CD8-positive, alpha-beta memory T cell (primary cell): ENCODE measurements around the gene ANTXR1. TPM values are rescaled to one million over a fixed set of nuclear protein-coding genes. Genes with fewer than 3 reads are reported as not detected.

ENCODE experiments used
- CTCF ChIA-PET: fragments of 350-600 bp; sonication (Branson Sonifier 250); formaldehyde crosslinking; loops from one replicate; lab custom pipeline; 2021; ENCODE audit warnings: antibody characterized with exemption; lab: Charles Lee
- POLR2A ChIA-PET: fragments of 350-600 bp; sonication (Branson Sonifier 250); formaldehyde crosslinking; loops from one replicate; lab custom pipeline; 2021; ENCODE audit warnings: antibody characterized with exemption; lab: Charles Lee
- DNase-seq, 5 donors: peaks; one replicate each; pipeline versions ENCODE4 v3.0.0 to v3.0.0-alpha.2; 2020 to 2022; ENCODE audit warnings: mixed read lengths in 1 of 5
- H3K27ac ChIP-seq: one replicate; pipeline ENCODE4 v1.7.0; 2013; ENCODE audit warnings: low read depth, mild to moderate bottlenecking, low read length, moderate library complexity
- H3K27me3 ChIP-seq: 2 replicates; pipeline ENCODE4 v1.7.0; 2013; ENCODE audit warnings: low read length, mild to moderate bottlenecking; ENCODE audit not compliant: insufficient read depth, poor library complexity, severe bottlenecking
- H3K36me3 ChIP-seq: 2 replicates; pipeline ENCODE4 v1.7.0; 2013; ENCODE audit warnings: mild to moderate bottlenecking, low read length, moderate library complexity; ENCODE audit not compliant: insufficient read depth
- H3K4me1 ChIP-seq: 2 replicates; pipeline ENCODE4 v1.7.0; 2013; ENCODE audit warnings: mild to moderate bottlenecking, low read length, moderate library complexity; ENCODE audit not compliant: insufficient read depth
- H3K4me3 ChIP-seq: 2 replicates; pipeline ENCODE4 v1.7.0; 2013; ENCODE audit warnings: mild to moderate bottlenecking, low read length
- H3K9me3 ChIP-seq: 2 replicates; pipeline ENCODE4 v1.7.0; 2013; ENCODE audit warnings: mild to moderate bottlenecking, low read length
- H3K27ac Mint-ChIP-seq, 8 donors: one replicate each; pipeline ENCODE4 v1.8.0; 2020 to 2021; ENCODE audit warnings: mixed read lengths in 8 of 8, mild to moderate bottlenecking in 6 of 8, inconsistent platforms in 3 of 8, moderate library complexity in 3 of 8
- H3K27me3 Mint-ChIP-seq, 2 donors: one replicate each; pipeline ENCODE4 v1.8.0; 2020 to 2021; ENCODE audit warnings: mixed read lengths in 2 of 2, mild to moderate bottlenecking in 1 of 2, moderate library complexity in 1 of 2
- H3K36me3 Mint-ChIP-seq, 3 donors: one replicate each; pipeline ENCODE4 v1.8.0; 2020 to 2021; ENCODE audit warnings: mixed read lengths in 3 of 3, inconsistent platforms in 1 of 3, mild to moderate bottlenecking in 1 of 3
- H3K4me1 Mint-ChIP-seq, 3 donors: one replicate each; pipeline ENCODE4 v1.8.0; 2020 to 2021; ENCODE audit warnings: mixed read lengths in 3 of 3, inconsistent platforms in 1 of 3, mild to moderate bottlenecking in 1 of 3
- H3K4me3 Mint-ChIP-seq, 7 donors: one replicate each; pipeline ENCODE4 v1.8.0; 2020 to 2021; ENCODE audit warnings: mixed read lengths in 7 of 7, mild to moderate bottlenecking in 6 of 7, moderate library complexity in 4 of 7, inconsistent platforms in 2 of 7
- H3K9me3 Mint-ChIP-seq, 5 donors: one replicate each; pipeline ENCODE4 v1.8.0; 2020 to 2022; ENCODE audit warnings: mixed read lengths in 5 of 5, mild to moderate bottlenecking in 3 of 5, moderate library complexity in 2 of 5, inconsistent platforms in 1 of 5
- polyA plus RNA-seq: library from polyadenylated mRNA; unstranded; fragments of 300-500 nt; fragmentation: Illumina TruSeq; gene quantifications from one replicate; pipeline ENCODE4 v1.2.3, GENCODE V29; 2021
- total RNA-seq, 2 experiments: library from RNA; stranded (reverse); gene quantifications; one replicate each; pipeline ENCODE4 v1.2.3, GENCODE V29; 2021

The ANTXR1 gene
- total and polyA plus RNA-seq, 3 experiments from 2014 or later, result 0.22 to 0.27 TPM; not detected in 1

DNA sequence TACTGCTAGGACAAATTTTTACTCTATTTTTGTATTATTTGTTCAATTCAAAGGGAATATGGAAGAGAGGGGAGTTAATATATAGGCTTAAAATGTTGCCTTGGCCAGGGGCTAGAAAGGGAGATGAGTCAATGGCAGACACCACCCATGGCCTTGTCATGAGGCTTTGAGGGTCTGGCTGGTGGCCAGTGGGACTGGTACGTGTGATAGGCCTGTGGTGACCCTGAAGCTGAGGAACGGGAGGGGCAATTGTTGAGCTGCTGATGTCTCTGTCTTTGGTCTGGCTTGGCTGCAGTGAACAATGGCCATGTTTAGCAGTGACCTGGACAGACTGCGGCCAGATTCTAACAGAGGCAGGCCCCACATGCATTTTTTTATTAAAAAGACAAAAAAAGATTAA, 20.0 kb upstream of the ANTXR1 start:
- Histone ChIP-seq H3K9me3 (no peaks in the 10 kb centered on the region), H3K27ac (no peak overlapping the region), H3K4me1 (no peaks in the 10 kb centered on the region), H3K4me3 (no peak overlapping the region), H3K27me3 (no peaks in the 10 kb centered on the region), H3K36me3 (no peaks in the 10 kb centered on the region)
- no peaks in the 10 kb centered on the region for H3K4me1 Mint-ChIP-seq
- H3K36me3 Mint-ChIP-seq, result no peaks in the 10 kb centered on the region
- no peak overlapping the region for H3K4me3 Mint-ChIP-seq
- H3K27ac Mint-ChIP-seq, result no peak overlapping the region
- ChIA-PET CTCF (interaction anchor here (1.7 kb wide), 1 partner anchor 20 kb away, joined by 4 read pairs; the partner anchor contains the start of gene ANTXR1), POLR2A (no interaction called here)
- no peaks in the 10 kb centered on the region for H3K9me3 Mint-ChIP-seq
- peaks cover 4 to 20% of the 10 kb centered on the region in 2 donors for H3K27me3 Mint-ChIP-seq
- no peak for DNase-seq

DNA sequence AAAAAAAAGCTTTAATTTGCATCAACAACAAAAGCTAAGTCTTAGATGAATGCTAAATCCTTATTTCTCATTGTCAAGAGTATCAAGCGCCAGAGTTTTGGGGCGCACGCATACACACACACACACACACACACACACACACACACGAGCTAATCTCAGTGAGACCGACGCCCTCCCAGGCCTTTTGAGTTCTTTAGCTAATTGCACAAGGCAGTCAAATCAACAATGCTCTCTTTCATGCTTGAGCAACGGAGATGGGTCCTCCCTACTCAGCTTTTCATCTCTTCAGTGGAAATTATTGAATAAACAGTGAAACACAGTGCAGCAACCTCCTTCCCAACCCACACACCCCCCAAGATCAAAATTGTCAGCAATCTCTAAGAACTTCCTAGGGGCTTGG, 19.3 kb upstream of the ANTXR1 start:
- no peaks in the 10 kb centered on the region for H3K9me3 Mint-ChIP-seq
- H3K27ac Mint-ChIP-seq, result no peak overlapping the region
- no peak overlapping the region for H3K4me3 Mint-ChIP-seq
- Histone ChIP-seq H3K36me3 (no peaks in the 10 kb centered on the region), H3K9me3 (no peaks in the 10 kb centered on the region), H3K27ac (no peak overlapping the region), H3K27me3 (no peaks in the 10 kb centered on the region), H3K4me3 (no peak overlapping the region), H3K4me1 (no peaks in the 10 kb centered on the region)
- peaks cover 0 to 1% (median 0%) of the 10 kb centered on the region in 3 donors for H3K36me3 Mint-ChIP-seq
- CTCF ChIA-PET, result interaction anchor here (1.7 kb wide), 1 partner anchor 19 kb away, joined by 4 read pairs; the partner anchor contains the start of gene ANTXR1
- no peaks in the 10 kb centered on the region for H3K4me1 Mint-ChIP-seq
- no peak for DNase-seq
- peaks cover 3 to 25% of the 10 kb centered on the region in 2 donors for H3K27me3 Mint-ChIP-seq
- POLR2A ChIA-PET, result no interaction called here

DNA sequence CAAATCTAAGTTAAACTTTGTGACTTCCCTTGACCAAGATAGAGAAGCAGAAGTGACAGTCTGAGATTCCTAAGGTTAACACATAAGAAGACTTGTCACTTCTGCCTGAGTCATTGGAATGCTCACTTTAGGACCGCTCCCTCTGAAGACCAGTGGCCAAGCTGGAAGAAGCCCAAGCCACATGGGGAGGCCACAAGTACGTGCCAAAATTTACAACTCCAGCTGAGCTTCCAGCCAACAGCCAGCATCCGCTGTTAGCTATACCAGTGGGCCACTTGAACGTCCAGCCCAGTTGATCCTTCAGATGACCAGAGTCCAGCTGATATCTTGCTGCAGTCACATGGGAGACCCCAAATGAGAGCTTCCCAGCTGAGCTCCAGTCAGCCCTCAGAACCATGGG, 18.1 kb upstream of the ANTXR1 start:
- POLR2A ChIA-PET, result no interaction called here
- Mint-ChIP-seq H3K27me3 (peaks cover 3 to 30% of the 10 kb centered on the region in 2 donors), H3K36me3 (peaks cover 0 to 1% (median 0%) of the 10 kb centered on the region in 3 donors), H3K4me3 (no peak overlapping the region), H3K4me1 (no peaks in the 10 kb centered on the region), H3K9me3 (no peaks in the 10 kb centered on the region), H3K27ac (no peak overlapping the region)
- CTCF ChIA-PET, result no interaction called here
- no peak for DNase-seq
- Histone ChIP-seq H3K9me3 (no peaks in the 10 kb centered on the region), H3K27ac (no peak overlapping the region), H3K36me3 (no peaks in the 10 kb centered on the region), H3K27me3 (no peaks in the 10 kb centered on the region), H3K4me3 (no peak overlapping the region), H3K4me1 (no peaks in the 10 kb centered on the region)

DNA sequence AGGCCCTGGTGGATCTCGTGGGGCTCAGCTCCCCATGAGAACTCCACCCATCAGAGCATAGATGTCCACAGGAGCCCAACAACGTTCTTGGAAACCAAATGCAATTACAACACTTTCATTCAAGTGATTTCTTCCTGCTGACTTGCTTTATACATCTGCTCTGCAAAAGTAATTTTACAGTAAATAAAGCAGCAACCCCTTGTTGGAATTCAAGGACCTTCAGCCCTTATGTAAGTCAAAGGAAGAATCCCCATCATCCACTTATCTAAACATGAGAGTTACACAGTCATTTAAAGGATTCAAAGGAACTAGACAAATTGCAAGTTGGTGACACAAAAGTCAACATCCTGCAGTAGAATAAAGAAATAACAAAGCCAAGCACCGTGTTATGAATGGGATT, 17.1 kb upstream of the ANTXR1 start:
- Mint-ChIP-seq H3K36me3 (peaks cover 0 to 1% (median 0%) of the 10 kb centered on the region in 3 donors), H3K4me3 (peak overlapping the region in 1 of 7 donors; percentile 49), H3K27me3 (peaks cover 2 to 32% of the 10 kb centered on the region in 2 donors), H3K9me3 (peaks cover 0 to 3% (median 0%) of the 10 kb centered on the region in 5 donors), H3K27ac (no peak overlapping the region), H3K4me1 (no peaks in the 10 kb centered on the region)
- no peaks in the 10 kb centered on the region for H3K9me3 ChIP-seq
- no peaks in the 10 kb centered on the region for H3K4me1 ChIP-seq
- ChIA-PET POLR2A (no interaction called here), CTCF (no interaction called here)
- H3K27ac ChIP-seq, result no peak overlapping the region
- H3K4me3 ChIP-seq, result no peak overlapping the region
- no peaks in the 10 kb centered on the region for H3K27me3 ChIP-seq
- no peak for DNase-seq
- no peaks in the 10 kb centered on the region for H3K36me3 ChIP-seq

DNA sequence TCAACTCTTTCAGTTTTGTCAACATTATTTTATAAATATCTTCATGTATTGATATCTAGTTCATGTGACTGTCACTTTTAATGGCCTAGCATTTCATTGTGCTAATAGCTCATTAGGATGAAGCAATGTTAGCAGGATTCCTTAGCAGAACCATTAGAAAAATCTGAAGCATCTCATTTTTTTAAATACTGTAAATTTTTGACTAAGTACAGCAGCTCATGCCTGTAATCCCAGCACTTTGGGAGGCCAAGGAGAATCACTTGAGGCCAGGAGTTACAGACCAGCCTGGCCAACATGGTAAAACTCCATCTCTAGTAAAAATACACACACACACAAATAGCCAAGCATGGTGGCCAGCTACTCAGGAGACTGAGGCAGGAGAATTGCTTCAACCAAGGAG, 15.6 kb upstream of the ANTXR1 start:
- H3K27me3 ChIP-seq, result no peaks in the 10 kb centered on the region
- H3K27ac ChIP-seq, result no peak overlapping the region
- POLR2A ChIA-PET, result no interaction called here
- H3K4me3 Mint-ChIP-seq, result no peak overlapping the region
- no peak overlapping the region for H3K4me3 ChIP-seq
- peaks cover 5 to 14% (median 10%) of the 10 kb centered on the region in 5 donors for H3K9me3 Mint-ChIP-seq
- H3K36me3 Mint-ChIP-seq, result peaks cover 0 to 1% (median 0%) of the 10 kb centered on the region in 3 donors
- no peak overlapping the region for H3K27ac Mint-ChIP-seq
- H3K36me3 ChIP-seq, result no peaks in the 10 kb centered on the region
- H3K9me3 ChIP-seq, result no peaks in the 10 kb centered on the region
- no peak for DNase-seq
- no peaks in the 10 kb centered on the region for H3K4me1 Mint-ChIP-seq
- CTCF ChIA-PET, result no interaction called here
- H3K27me3 Mint-ChIP-seq, result peaks cover 7 to 47% of the 10 kb centered on the region in 2 donors
- H3K4me1 ChIP-seq, result no peaks in the 10 kb centered on the region

DNA sequence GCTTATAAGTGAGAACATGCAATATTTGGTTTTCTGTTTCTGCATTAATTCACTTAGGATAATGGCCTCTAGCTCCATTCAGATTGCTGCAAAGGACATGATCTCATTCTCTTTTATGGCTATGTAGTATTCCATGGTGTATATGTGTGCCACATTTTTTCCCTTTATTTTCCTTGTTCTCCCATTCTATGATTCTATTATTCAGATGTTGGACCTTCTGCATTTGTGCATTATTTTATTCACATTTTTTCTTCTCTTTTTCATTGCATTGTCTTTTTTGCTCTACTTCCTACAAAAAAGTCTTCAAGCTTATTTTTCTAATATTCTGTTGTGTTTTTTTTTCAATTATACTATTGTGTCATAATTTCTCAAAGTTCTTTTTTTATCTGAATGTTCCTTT, 11.1 kb upstream of the ANTXR1 start:
- Histone ChIP-seq H3K27ac (no peak overlapping the region), H3K27me3 (no peaks in the 10 kb centered on the region), H3K4me3 (no peak overlapping the region), H3K4me1 (no peaks in the 10 kb centered on the region), H3K36me3 (no peaks in the 10 kb centered on the region), H3K9me3 (no peaks in the 10 kb centered on the region)
- H3K9me3 Mint-ChIP-seq, result peaks cover 6 to 19% (median 16%) of the 10 kb centered on the region in 5 donors
- CTCF ChIA-PET, result no interaction called here
- POLR2A ChIA-PET, result no interaction called here
- H3K4me3 Mint-ChIP-seq, result no peak overlapping the region
- peaks cover 0 to 7% (median 1%) of the 10 kb centered on the region in 3 donors for H3K36me3 Mint-ChIP-seq
- H3K27ac Mint-ChIP-seq, result no peak overlapping the region
- no peak for DNase-seq
- peaks cover 19 to 65% of the 10 kb centered on the region in 2 donors for H3K27me3 Mint-ChIP-seq
- no peaks in the 10 kb centered on the region for H3K4me1 Mint-ChIP-seq

DNA sequence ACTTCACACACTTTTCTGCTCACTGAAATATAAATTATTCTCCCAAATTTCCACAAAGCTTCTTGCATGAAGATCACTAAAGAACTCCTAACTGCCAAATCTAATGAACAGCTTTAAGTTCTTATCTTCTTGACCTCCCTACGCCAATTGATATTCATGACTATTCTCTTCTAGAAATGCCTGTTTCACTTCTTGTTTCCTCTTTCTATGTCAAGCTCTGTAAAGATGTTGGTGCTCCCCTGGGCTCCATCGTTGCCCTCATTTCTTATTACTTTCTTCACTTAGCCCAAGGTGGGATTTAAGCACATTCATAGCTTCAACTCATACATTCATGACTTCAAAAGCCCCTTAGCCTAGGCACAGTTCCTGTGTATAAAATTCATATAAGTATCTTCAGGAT, 9.2 kb upstream of the ANTXR1 start:
- ChIA-PET CTCF (no interaction called here), POLR2A (no interaction called here)
- peaks cover 6 to 19% (median 16%) of the 10 kb centered on the region in 5 donors for H3K9me3 Mint-ChIP-seq
- DNase-seq, result no peak
- Histone ChIP-seq H3K36me3 (no peaks in the 10 kb centered on the region), H3K4me3 (no peak overlapping the region), H3K27ac (no peak overlapping the region), H3K4me1 (no peaks in the 10 kb centered on the region), H3K9me3 (no peaks in the 10 kb centered on the region), H3K27me3 (no peaks in the 10 kb centered on the region)
- peaks cover 19 to 62% of the 10 kb centered on the region in 2 donors for H3K27me3 Mint-ChIP-seq
- H3K27ac Mint-ChIP-seq, result no peak overlapping the region
- H3K4me3 Mint-ChIP-seq, result no peak overlapping the region
- peaks cover 0 to 7% (median 0%) of the 10 kb centered on the region in 3 donors for H3K36me3 Mint-ChIP-seq
- no peaks in the 10 kb centered on the region for H3K4me1 Mint-ChIP-seq

DNA sequence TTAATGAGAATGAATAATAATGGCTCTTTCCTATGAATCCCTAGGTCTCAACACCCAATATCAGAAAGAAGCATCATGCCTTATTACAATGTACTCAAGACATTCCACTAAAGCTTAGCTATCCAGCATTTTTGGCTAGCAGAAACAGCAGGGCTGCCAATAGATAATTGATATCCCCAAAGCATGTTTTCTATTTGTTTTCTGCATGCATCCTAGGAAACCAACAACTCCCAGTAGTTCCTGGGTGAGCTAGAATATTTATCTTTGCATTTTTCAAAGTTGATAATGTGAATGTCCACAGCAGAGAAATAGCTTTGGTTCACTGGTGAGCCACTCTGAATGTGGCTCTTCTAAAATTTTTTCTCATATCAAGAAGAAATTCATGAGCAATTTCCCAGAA, 5.8 kb upstream of the ANTXR1 start:
- Mint-ChIP-seq H3K27me3 (peaks cover 18 to 44% of the 10 kb centered on the region in 2 donors), H3K9me3 (peaks cover 3 to 11% (median 5%) of the 10 kb centered on the region in 5 donors)
- POLR2A ChIA-PET, result no interaction called here

More for the DNA sequence above, 5.8 kb upstream of the ANTXR1 start:
- Mint-ChIP-seq H3K27ac (no peak overlapping the region), H3K36me3 (peaks cover 0 to 7% (median 0%) of the 10 kb centered on the region in 3 donors), H3K4me3 (no peak overlapping the region), H3K4me1 (no peaks in the 10 kb centered on the region)
- DNase-seq, result no peak
- no peaks in the 10 kb centered on the region for H3K9me3 ChIP-seq
- H3K27me3 ChIP-seq, result no peaks in the 10 kb centered on the region
- H3K4me3 ChIP-seq, result no peak overlapping the region
- no peak overlapping the region for H3K27ac ChIP-seq
- no peaks in the 10 kb centered on the region for H3K4me1 ChIP-seq
- CTCF ChIA-PET, result no interaction called here
- H3K36me3 ChIP-seq, result no peaks in the 10 kb centered on the region
